ENCODE results near the gene KCNJ9. TPM values are rescaled to one million over a fixed set of nuclear protein-coding genes. Genes with fewer than 3 reads are reported as not detected.

Gene KCNJ9
- total RNA-seq, 1 experiment from 2014 or later = 0.05 TPM

GRCh38 chr1:160097151-160097910 lies 16.0 kb downstream of the KCNJ9 start:
- H3K4me1 ChIP-seq (ENCODE audit: control insufficient read depth in 1 of 2, insufficient read depth in 2 of 2, low read length in 2 of 2) = peaks cover 11 to 28% of the 10 kb centered on the region in 2 experiments
- intact Hi-C loops (cut with micrococcal nuclease) = no loop called here
- ChIA-PET POLR2A (interaction anchor here (1.7 kb wide), 1 partner anchor 9 kb away, joined by 3 read pairs; no protein-coding TSS in a partner anchor), RAD21 (ENCODE audit: low non-redundant PET in 1 of 2, low total read pairs in 2 of 2, uncharacterized antibody in 2 of 2, unreplicated experiment in 2 of 2) (no interaction called here), CTCF (interaction anchor here (1.9 to 4.2 kb wide), 6 partner anchors 11 to 279 kb away, joined by 8 to 30 read pairs (median 10); no protein-coding TSS in a partner anchor)
- no peaks in the 10 kb centered on the region for H3K9me3 ChIP-seq (ENCODE audit: control insufficient read depth in 1 of 2, insufficient read depth in 1 of 2, low read depth in 1 of 2, low read length in 2 of 2)
- no peaks in the 10 kb centered on the region for H3K27me3 ChIP-seq (ENCODE audit: insufficient read depth, low read length)
- peak overlapping the region; percentile 81 for H3K9ac ChIP-seq (ENCODE audit: low read length)
- no peaks in the 10 kb centered on the region for H4K20me1 ChIP-seq (ENCODE audit: insufficient read depth)
- H3K79me2 ChIP-seq (ENCODE audit: insufficient read depth, low read length) = peaks cover 4% of the 10 kb centered on the region; the same call in 1 of the 2 replicates
- peak overlapping the region; percentile 98 for H3K4me2 ChIP-seq (ENCODE audit: low read length)
- no peaks in the 10 kb centered on the region for H3K36me3 ChIP-seq (ENCODE audit: control insufficient read depth in 1 of 2, insufficient read depth in 2 of 2, low read length in 2 of 2)
- H3K9me2 ChIP-seq (ENCODE audit: insufficient read depth) = no peaks in the 10 kb centered on the region
- peak overlapping the region; percentile 60; the same call in 1 of the 2 replicates for H3K27ac ChIP-seq (ENCODE audit: low read depth, low read length)
- no peak for TF ChIP-seq SP1 (IDR thresholded peaks at IDR 0.05; ENCODE audit: low read depth)
- no peak for TF ChIP-seq ATF3 (IDR thresholded peaks at IDR 0.05)
- TF ChIP-seq ZNF274 (IDR thresholded peaks at IDR 0.05; ENCODE audit: low read depth, low read length) = no peak
- TF ChIP-seq EZH2 (IDR thresholded peaks at IDR 0.05) = no peak
- TF ChIP-seq FOSL1 (IDR thresholded peaks at IDR 0.05; ENCODE audit: low read depth) = no peak
- TF ChIP-seq REST (IDR thresholded peaks at IDR 0.05; ENCODE audit: low read depth) = no peak
- no peak for TF ChIP-seq JUND (IDR thresholded peaks at IDR 0.05)
- TF ChIP-seq TCF7L2 (IDR thresholded peaks at IDR 0.05; ENCODE audit: borderline replicate concordance, extremely low read depth, insufficient read depth, insufficient read length) = no peak
- TF ChIP-seq SIN3A (IDR thresholded peaks at IDR 0.05; ENCODE audit: low read depth) = no peak
- no peak for TF ChIP-seq MAX (IDR thresholded peaks at IDR 0.05)
- no peak for TF ChIP-seq SRF (IDR thresholded peaks at IDR 0.05; ENCODE audit: low read depth)
- TF ChIP-seq EZH2phosphoT487 (IDR thresholded peaks at IDR 0.05; ENCODE audit: borderline replicate concordance) = no peak
- no peak for TF ChIP-seq POLR2AphosphoS5 (IDR thresholded peaks at IDR 0.05; ENCODE audit: low read depth, low read length)
- TF ChIP-seq YY1 (IDR thresholded peaks at IDR 0.05; ENCODE audit: extremely low read depth, insufficient replicate concordance, low read depth, low read length) = no peak
- no peak for TF ChIP-seq CEBPB (IDR thresholded peaks at IDR 0.05; ENCODE audit: low read depth)
- TF ChIP-seq POLR2A (IDR thresholded peaks at IDR 0.05; ENCODE audit: borderline replicate concordance, extremely low read depth, insufficient read depth, insufficient read length) = no peak
- TF ChIP-seq EGR1 (IDR thresholded peaks at IDR 0.05; ENCODE audit: low read depth) = no peak
- no peak for TF ChIP-seq ZFX (IDR thresholded peaks at IDR 0.05)
- no peak for TF ChIP-seq CBX3 (IDR thresholded peaks at IDR 0.05; ENCODE audit: low read depth)
- no peak for TF ChIP-seq RAD21 (IDR thresholded peaks at IDR 0.05; ENCODE audit: low read depth)
- no peak overlapping the region for H2AFZ ChIP-seq (ENCODE audit: low read depth, low read length, poor library complexity, severe bottlenecking)
- ATAC-seq (no peak), DNase-seq (ENCODE audit: low read depth, low spot score) (no peak)
- TSS peak; percentile 66 for BruUV-seq (replicated peaks)
- H3K4me3 ChIP-seq (replicated peaks in 1 of 2; ENCODE audit: low read depth in 1 of 2, low read length in 2 of 2) = peak overlapping the region; percentile 76 to 90
